Right hindlimb (tissue), 1 donor: ENCODE measurements around the gene SRP54.
"Not testable (repeated sequence)": the region's sequence is repeated elsewhere in the genome, so short reads cannot be mapped to it uniquely, and the experiment has no call there.

Experiments
- DNase-seq: peaks from one replicate; pipeline ENCODE4 v3.0.0-alpha.2; 2018

Gene SRP54

DNA sequence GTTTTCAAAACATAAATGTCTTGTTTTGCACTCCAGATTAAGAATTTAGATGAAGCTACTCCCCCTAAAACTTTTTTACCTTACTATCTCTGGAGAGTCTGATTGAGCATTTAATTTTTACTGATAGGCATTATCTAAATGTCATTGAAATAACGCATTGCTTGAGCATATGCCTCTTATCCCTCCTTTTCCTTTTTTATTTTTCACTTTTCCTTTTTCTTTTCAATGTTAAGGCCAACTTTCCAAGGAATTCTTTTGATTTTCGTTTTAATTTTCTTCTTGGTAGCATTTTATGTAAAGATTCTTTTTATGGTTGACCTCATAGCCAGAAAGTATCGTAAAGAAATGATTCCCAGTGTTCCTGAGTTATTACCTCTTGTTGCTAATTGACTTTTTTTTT, 2.9 kb downstream of the SRP54 start:
- no peak for DNase-seq

DNA sequence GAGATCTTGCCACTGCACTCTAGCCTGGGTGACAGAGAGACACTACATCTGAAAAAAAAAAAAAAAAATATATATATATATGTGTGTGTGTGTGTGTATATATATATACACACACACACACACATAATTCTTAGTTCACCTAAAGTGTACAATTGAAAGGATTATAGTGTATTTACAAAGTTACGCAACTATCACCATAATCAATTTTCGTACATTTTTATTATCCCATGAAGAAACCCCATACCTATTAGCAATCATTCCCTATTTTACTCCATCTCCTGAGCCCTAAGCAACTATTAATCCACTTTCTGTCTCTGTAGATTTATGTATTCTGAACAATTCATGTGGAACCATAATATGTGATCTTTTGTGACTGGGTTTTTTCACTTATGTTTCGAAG, 4.4 kb downstream of the SRP54 start:
- no peak for DNase-seq

DNA sequence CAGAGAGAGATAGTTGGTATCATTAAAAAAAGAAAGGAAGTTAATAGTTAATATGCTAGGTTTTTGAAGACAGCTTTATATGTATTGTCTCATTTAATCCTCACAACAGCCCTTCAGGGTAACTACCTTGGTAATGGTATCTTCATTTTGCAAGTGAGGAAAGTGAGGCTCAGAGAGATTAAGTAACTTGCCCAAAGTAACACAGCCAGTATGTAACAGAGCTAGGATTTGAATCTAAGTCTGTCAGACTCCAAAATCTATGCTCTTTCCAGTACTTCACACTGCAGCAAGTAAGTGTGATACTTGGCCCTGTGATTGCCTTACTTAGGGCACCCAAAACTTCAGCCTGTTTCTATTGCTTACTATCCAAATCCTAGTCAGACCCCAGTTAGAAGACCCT, 7.0 kb downstream of the SRP54 start:
- no peak for DNase-seq

DNA sequence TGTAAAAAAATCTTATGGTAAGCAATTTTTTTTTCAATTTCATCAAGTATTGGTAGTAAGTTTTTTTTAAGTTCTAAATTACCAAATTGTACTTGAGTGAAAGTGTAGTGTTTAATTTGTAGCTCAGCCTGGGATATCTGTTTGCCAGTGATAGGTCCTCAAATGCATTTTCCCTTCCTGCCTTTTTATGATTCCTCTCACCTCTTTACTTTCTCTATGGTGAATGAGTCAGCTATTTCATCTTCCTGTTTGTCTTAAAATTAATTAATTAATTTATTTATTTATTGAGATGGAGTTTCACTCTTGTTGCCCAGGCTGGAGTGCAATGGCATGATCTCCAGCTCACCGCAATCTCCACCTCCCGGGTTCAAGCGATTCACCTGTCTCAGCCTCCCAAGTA, 10.6 kb downstream of the SRP54 start:
- DNase-seq, result no peak

DNA sequence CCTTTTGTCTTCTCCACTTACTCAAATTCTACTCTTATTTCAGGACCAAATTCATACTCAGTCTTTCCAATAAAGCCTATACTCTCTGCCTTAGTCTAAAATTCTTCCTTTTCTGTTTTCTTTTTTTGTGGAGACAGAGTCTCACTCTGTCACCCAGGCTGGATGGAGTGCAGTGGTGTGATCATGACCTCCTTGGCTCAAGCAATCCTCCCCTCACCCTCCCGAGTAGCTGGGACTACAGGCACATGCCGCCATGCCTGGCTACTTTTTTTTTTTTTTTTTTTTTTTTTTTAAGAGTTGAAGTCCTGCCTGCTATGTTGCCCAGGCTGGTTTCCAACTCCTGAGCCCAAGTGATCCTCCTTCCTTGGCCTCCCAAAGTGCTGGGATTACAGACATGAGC, 11.9 kb downstream of the SRP54 start:
- DNase-seq, result no peak

DNA sequence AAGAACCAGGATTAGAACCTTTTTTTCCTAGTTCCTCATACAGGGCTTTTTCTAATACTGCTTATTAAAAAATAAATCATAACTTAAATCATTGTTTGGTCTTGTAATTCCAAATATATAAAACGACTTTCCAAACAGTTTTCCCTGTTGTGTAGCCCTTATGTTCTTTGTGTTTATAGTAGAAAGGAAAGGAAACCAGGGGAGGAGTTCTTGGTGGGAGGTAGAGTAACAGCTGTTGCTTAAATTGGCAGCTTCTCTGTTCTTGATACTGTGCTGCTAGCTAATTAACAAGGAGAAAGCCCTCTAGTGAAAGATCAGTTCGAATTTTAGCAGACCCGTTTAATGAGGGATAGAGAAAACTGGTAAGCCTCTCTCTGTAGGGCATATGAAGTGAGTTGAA, 15.0 kb downstream of the SRP54 start:
- no peak for DNase-seq

DNA sequence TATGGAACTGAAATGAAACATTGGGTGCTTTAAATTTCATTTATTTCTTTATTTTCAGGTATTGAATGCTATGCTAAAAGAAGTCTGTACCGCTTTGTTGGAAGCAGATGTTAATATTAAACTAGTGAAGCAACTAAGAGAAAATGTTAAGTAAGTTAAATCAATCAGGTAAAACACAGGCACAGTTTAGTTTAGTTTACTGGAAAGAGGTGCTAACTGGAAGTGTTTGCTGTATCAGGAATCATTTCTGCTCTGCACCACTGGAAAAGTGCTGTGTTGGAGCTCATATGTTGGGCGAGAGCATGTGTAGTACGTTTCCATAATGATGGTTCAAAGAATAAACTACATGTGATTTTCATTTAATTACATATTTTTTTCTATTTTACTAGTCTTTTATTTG, 16.7 kb downstream of the SRP54 start:
- no peak for DNase-seq

DNA sequence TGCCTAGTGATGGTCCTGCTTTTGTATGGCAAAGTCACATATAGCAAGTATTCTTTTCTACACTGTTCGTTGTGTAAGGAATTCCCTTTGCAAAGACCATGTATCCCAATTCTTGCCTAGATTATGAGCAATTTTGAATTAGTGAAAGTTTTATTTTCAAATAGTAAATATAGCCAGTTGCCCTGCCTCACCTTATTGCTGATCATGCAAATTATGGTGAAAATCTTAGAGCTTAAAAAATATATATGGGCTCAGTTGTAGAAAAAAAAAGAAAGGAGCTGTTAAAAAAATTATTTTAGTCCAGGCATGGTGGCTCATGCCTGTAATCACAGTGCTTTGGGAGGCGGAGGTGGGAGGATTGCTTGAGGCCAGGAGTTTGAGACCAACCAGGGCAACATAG, 18.8 kb downstream of the SRP54 start:
- no peak for DNase-seq

DNA sequence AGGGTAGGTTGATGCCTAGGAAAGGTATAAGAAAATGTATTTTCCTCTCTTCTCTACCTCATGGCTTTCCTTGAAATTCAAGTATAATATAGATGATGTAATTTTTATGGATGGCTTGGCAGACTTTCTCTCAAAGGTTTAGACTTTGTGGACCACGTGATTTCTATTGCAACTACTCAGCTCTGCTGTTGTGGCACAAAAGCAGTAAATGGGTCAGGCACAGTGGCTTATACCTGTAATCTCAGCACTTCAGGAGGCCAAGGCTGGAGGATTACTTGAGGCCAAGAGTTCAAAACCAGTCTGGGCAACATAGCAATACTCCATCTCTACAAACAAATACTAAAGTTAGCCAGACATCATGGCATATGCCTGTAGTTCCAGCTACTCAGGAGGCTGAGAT, 22.0 kb downstream of the SRP54 start:
- no peak for DNase-seq

DNA sequence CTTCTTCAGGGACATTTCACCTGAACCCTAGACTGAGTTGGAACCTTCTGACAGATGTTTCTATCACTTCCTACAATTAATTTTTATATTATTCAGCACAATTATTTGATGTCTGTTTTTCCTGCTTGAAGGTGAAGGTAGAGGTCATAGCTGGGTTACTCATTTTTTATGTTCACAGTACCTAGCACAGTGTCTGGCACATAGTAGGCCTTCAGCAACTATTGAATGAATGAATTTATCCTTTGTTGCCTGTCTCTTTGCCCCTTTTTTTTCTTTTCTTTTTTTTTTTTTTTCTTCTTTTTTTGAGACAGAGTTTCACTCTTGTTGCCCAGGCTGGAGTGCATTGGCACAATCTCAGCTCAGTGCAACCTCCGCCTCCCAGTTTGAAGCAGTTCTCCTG, 33.8 kb downstream of the SRP54 start:
- no peak for DNase-seq

DNA sequence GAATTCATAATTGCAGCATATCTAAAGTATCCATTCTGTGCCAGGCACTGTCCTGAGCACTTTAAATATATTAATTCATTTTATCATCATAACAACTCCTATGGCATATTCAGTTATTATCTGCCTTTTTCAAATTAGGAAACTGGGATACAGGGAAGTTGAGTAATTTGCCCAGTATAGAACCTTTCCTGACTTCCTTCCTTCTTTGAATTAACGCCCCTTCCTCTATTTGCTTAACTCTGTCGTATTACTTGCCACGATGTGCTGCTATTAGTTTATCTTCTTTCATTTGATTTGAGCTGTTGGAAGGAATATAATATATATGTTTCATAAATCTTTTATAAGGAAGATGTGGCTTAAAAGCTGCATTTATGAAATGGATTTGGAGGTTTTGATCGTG, 37.9 kb downstream of the SRP54 start:
- DNase-seq, result no peak

DNA sequence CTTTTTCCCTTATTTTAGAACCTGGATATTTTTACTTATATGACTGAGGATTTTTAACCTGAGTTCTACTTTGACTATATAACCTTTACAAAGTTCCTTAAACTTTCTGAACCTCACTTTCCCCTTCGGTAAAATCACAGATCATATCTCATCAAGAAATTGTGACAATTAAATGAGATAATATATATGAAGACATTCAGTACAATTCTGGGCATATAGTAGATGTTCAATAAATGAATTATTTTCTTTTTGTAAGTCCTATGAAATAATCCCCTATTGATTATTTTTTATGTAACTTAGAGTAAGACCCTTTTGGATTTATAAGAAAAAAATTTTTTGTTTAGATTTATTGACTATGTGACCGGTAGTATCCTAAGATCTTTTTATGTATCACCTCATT, 45.6 kb downstream of the SRP54 start:
- DNase-seq, result no peak

DNA sequence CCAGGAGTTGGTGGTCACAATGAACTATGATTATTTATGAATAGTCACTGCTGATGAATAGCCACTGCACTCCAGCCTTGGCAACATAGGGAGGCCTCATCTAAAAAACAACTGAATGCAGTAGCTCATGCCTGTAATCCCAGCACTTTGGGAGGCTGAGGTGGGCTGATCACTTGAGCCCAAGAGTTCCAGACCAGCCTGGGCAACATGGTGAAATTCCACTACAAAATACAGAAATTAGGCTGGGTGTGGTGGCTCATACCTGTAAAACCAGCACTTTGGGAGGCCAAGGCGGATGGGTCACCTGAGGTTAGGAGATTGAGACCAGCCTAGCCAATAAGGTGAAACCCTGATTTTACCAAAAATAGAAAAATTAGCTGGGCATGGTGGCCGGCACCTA, 49.8 kb downstream of the SRP54 start:
- no peak for DNase-seq

DNA sequence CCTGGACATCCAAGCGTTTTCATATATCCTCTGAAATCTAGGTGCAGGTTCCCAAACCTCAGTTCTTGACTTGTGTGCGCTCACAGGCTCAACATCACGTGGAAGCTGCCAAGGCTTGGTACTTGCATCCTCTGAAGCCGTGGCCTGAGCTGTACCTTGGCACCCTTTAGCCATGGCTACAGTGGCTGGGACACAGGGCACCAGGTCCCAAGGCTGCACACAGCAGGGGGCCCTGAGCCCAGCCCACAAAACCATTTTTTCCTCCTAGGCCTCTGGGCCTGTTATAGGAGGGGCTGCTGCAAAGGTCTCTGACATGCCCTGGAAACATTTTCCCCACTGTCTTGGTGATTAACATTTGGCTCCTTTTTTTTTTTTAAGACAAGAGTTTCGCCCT, 51.6 kb downstream of the SRP54 start:
- no peak for DNase-seq

DNA sequence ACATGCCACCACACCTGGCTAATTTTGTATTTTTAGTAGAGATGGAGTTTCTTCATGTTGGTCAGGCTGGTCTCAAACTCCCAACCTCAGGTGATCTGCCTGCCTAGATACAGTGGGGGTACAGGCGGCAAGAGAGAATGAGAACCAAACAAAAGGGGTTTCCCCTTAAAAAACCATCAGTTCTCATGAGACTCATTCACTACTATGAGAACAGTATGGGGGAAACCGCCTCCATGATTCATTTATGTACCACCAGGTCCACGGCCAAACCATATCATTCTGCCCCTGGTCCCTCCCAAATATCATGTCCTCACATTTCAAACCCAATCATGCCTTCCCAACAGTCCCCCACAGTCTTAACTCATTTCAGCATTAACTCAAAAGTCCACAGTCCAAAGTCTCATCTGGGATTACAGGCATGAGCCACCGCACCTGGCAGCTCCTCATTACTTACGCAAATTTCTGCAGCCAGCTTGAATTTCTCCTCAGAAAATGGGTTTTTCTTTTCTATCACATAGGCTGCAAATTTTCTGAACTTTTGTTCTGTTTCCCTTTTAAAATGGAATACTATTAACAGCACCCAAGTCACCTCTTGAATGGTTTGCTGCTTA, 52.3 kb downstream of the SRP54 start:
- not testable (repeated sequence) for DNase-seq

DNA sequence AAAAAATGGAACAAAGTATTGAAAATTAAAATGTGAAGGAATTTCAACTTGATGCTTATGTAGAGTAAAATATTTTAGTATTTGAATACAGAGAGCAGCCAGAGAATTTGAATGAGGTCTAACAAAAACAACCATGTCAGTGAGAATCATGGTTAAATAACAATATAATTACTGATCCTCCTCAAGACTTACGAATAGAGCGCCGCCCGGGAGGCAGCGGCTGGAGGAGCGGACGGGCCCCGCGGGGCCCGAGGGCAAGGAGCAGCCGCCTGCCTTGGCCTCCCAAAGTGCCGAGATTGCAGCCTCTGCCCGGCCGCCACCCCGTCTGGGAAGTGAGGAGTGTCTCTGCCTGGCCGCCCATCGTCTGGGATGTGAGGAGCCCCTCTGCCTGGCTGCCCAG, 55.5 kb downstream of the SRP54 start:
- DNase-seq, result not testable (repeated sequence)

DNA sequence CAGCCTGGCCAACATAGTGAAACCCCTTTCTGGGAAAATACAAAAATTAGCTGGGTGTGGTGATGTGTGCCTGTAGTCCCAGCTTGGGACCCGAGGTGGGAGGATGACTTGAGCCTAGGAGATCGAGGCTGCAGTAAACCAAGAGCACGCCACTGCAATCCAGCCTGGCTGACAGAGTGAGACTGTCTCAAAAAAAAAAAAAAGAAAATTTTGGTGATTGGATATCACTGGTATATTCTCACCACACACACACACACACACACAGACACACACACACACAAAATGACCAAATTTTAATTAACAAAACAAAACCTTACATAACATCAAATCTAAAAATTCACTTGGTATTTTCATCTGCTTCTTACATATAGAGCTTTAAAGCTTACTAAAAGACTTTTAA, 59.8 kb downstream of the SRP54 start:
- no peak for DNase-seq

DNA sequence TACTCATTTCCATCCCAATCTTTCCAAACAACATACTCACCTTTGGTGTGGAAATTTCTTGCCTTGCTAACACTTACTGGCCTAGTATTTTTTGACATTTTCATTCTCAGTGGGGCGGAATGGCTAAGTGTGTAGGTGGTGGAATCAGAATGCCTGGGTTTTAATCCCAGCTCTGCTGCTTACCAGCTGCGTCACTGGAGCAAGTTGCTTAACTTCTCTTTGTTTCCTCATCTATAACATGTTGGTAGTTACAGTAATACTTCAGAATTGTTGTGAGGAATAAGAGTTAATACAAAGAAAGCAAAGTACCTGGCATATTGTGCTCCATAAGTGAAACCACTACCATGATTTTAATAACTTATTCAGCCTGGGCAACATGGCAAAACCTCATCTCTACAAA, 60.3 kb downstream of the SRP54 start:
- no peak for DNase-seq

DNA sequence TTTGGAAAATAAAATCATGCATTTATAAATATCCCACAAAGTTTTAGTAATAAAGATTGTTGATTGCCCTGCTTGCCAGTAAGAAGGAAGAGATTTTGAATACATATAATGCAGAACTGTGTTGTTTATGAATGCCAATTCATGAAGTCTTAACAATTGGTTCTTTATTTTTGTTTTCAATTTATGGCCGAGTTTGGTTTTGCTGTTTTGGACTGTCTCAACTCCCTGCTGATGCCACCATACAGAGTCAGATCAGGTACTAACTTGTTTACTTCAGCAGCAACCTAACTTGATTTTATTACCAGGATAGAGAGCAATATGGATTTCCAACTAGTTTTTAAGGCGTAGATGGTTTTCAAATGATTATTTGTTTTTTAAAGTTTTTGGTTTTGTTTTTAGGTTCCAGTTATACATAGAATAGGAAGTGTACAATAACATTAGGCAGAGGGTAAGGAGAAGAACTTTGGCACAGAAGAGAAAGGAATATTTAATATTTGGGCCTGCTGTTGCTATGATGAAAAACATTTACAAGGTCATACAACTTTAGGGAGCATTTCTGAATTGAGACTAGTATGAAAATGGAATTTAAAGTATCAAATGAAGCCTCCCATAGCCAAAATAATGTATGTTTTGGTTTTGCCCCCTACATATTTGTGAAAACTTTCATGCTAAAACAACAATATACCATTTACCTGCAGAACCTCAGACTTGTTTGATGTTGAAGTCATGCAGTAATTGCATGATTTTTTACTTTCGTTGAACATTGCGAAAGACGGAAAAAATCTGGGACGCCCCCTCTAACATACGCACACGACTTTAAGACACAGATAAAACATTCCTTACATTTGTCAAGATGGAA, 62.4 kb downstream of the SRP54 start:
- DNase-seq, result no peak

DNA sequence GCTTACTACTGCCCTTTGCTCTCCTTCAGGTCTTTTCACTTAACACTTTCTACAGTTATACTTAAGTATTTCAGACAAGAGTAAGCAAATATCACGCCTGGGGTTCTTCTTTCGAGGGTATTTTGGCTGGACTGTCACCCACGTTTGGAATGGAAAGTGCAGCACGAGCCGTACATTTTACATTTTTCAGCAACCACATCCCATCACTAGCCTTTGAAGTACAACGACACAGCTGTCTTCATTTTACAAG, 62.9 kb downstream of the SRP54 start:
- no peak for DNase-seq

DNA sequence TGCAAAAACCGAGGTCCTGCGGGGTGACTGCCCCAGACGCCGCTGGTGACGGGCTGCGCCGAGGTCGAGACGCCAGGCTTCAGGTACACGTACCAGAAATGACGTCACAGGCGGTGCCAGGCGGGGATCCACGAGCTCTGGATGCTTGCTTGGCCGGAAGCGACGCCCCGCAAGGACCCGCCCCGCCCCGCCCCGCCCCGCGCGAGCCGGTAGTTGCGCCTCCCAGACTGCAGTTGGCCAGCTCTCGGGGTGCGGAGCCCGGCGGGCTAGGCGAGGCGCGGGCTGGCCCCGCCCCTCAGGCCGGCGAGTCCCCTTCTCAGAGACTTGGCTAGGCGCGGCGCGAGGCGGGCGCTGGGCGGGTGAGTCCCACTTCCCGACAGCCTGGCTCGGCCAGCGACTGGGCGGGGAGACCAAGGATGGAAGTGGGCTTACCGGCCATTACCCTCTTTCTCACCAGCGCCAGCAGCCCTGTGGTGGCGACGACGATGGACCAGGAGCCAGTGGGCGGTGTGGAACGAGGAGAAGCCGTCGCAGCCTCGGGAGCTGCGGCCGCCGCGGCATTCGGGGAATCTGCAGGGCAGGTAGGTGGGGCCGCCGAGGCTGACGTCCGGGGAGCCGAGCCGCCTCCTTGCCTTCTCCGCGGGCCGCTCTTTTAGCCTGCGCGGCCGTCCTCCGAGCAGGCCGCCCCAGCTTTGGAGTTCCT, 63.4 kb downstream of the SRP54 start, which contains the start of gene FAM177A1:
TSS of gene FAM177A1 (plus strand) at position 225 of the 703 bp plus-strand sequence. CDS start at position 417, 192 bp downstream.
- DNase-seq, result peak; percentile 98

DNA sequence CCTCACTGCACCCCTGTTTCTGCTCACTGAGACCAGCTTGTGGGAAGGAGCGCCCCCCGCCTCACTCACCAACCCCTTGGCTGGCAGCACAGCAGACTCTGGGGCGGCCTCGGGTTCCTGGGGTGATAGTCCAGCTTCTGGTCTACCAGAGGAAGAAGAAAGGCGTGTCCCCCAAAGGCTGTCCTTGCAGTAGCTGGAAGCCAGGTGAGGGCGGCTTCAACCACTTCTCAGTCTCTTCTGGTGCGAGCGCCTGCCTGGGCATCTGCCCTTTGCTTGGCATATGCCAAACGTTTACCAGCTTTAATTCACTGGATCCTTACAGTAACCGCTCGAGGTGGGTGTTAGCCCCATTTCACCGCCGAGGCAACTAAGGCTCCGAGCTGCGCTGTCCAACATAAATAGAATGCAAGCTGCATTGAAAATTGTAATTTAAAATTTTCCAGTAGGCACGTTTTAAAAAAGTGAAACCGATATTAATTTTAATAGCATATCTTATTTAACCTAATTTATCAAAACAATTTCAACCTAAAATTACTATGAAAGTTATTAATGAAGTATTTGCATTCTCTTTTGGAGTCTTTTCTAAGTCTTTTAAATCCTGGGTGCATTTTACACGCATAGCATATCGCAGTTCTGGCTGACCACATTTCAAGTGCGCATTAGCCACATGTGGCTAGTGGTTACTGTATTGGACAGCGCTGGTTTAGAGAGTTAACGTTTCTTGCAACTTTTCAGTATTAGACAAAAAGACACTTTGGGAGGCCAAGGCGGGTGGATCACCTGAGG, 64.2 kb downstream of the SRP54 start:
- no peak for DNase-seq

DNA sequence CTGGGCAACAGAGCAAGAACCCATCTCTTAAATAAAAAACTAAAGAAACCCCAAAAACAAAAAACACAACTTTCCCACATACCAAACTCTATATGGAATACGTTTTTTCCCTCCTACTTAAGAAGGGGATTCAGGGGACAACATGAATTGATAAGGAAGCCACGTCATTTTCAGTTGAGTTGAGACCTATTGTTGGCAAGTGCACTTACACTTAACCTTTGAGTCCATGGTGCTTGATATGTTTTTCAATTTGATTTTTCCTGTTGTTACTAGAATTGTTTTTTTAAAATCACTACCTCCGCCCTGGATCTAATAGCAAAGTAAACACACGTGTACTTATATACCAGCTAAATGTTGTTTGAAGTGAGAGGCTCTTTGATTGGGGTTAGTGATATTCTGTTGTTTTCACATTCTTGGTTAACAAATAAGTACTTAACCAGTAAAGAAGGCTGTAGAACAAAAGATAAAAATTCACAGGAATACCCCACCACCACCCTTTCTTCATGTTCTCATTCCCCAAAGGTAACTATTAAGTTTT, 65.3 kb downstream of the SRP54 start:
- DNase-seq, result no peak
